ENCODE measurements around the gene DOCK9.

Gene DOCK9

GRCh38 chr13:98977568-98978265 lies at the start of gene DOCK9:
Gene DOCK9, minus strand, starts transcription at chr13:98978064. Its CDS starts 155 bp downstream, at chr13:98977909.
- DNase-seq: no peak

GRCh38 chr13:99027260-99027659 lies 49.4 kb upstream of the DOCK9 start:
- DNase-seq: no peak

- no peak for DNase-seq
Observed at GRCh38 chr13:99022941-99023340, 45.1 kb upstream of the DOCK9 start.

- DNase-seq: no peak
Observed at GRCh38 chr13:99018418-99019180, 40.7 kb upstream of the DOCK9 start.

GRCh38 chr13:99015606-99016490 lies 38.0 kb upstream of the DOCK9 start:
- no peak for DNase-seq

- no peak for DNase-seq
Observed at GRCh38 chr13:99014522-99014921, 36.7 kb upstream of the DOCK9 start.

- DNase-seq: no peak
Observed at GRCh38 chr13:99013951-99014350, 36.1 kb upstream of the DOCK9 start.

GRCh38 chr13:99012539-99012938 lies 34.7 kb upstream of the DOCK9 start:
- no peak for DNase-seq

GRCh38 chr13:99009987-99010551 lies 32.2 kb upstream of the DOCK9 start:
- DNase-seq: no peak

GRCh38 chr13:99008577-99008976 lies 30.7 kb upstream of the DOCK9 start:
- DNase-seq: no peak

GRCh38 chr13:99007414-99007986 lies 29.6 kb upstream of the DOCK9 start:
- no peak for DNase-seq

GRCh38 chr13:99005609-99006008 lies 27.7 kb upstream of the DOCK9 start:
- no peak for DNase-seq

GRCh38 chr13:99004978-99005377 lies 27.1 kb upstream of the DOCK9 start:
- no peak for DNase-seq

GRCh38 chr13:99003851-99004471 lies 26.1 kb upstream of the DOCK9 start:
- DNase-seq: no peak

GRCh38 chr13:99003186-99003585 lies 25.3 kb upstream of the DOCK9 start:
- no peak for DNase-seq

GRCh38 chr13:99002172-99002710 lies 24.4 kb upstream of the DOCK9 start:
- DNase-seq: no peak

GRCh38 chr13:99000137-99000536 lies 22.3 kb upstream of the DOCK9 start:
- no peak for DNase-seq

- no peak for DNase-seq
Observed at GRCh38 chr13:98999639-98999952, 21.7 kb upstream of the DOCK9 start.

- DNase-seq: peak in 1 of 2 donors; percentile 53
Observed at GRCh38 chr13:98998831-98999638, 21.2 kb upstream of the DOCK9 start.

GRCh38 chr13:98997738-98998641 lies 20.1 kb upstream of the DOCK9 start:
- DNase-seq: no peak
